H1 (cell line): ENCODE results near the gene DIP2B.

ENCODE experiments used
- BRCA1 ChIP-seq: IDR thresholded peaks from 2 replicates; pipeline ENCODE4 v1.6.1; 2012; ENCODE audit warnings: low read depth, low read length, improper control_type of control experiment
- EZH2 ChIP-seq: fragments of 200-600 bp; sonication (generic); IDR thresholded peaks from 2 replicates; pipeline ENCODE4 v1.7.1; 2012; ENCODE audit warnings: low read depth, mild to moderate bottlenecking, moderate library complexity, low read length, inconsistent platforms; ENCODE audit not compliant: severe bottlenecking
- JUN ChIP-seq: IDR thresholded peaks from 2 replicates; pipeline ENCODE4 v1.6.1; 2011; ENCODE audit warnings: low read depth, mild to moderate bottlenecking, improper control_type of control experiment, low read length
- POLR2A ChIP-seq, 2 experiments: IDR thresholded peaks; 1 replicate in 1 of 2; 2 replicates in 1 of 2; pipeline ENCODE4 v1.6.1; 2011; ENCODE audit warnings: low read depth in 2 of 2, low read length in 2 of 2, mild to moderate bottlenecking in 2 of 2; ENCODE audit errors: control extremely low read depth in 1 of 2
- TAF1 ChIP-seq: IDR thresholded peaks from 2 replicates; pipeline ENCODE4 v1.6.1; 2011; ENCODE audit warnings: mild to moderate bottlenecking, low read depth, low read length
- TF ChIP-seq, protein P1 (sequence below), 3 experiments: IDR thresholded peaks; 1 replicate in 2 of 3; 2 replicates in 1 of 3; pipeline versions ENCODE4 v1.5.1 to v1.6.1; 2011; ENCODE audit warnings: low read length in 3 of 3, mild to moderate bottlenecking in 3 of 3, inconsistent platforms in 2 of 3, low read depth in 1 of 3, moderate library complexity in 1 of 3; ENCODE audit not compliant: insufficient read depth in 1 of 3; ENCODE audit errors: control extremely low read depth in 1 of 3

DNA sequence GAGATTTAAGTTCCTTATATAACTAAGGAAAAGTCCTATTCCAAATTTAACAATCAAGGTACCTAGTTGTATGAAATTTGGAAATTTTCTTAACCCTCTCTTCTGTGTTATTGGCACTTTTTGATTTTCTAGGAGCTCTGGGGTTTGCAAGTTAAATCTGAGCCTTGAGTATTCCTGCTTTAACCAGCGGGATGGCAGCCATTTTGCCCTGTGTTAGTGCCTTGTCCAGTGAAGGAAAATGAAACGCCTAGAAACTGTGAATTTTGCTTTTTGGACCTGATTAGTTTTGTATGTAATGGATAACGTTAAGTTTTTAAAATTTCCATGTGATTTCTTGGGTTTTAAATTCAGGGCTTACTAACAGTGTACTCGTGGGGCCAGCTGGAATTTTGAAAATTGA is 45.1 kb downstream of the DIP2B start:
- TF ChIP-seq TAF1 = no peak
- no peak for TF ChIP-seq POLR2A (IDR thresholded peaks at IDR 0.05; ENCODE audit: control extremely low read depth in 1 of 2, low read depth in 2 of 2, low read length in 2 of 2)
- TF ChIP-seq JUN = no peak
- TF ChIP-seq, protein P1, sequence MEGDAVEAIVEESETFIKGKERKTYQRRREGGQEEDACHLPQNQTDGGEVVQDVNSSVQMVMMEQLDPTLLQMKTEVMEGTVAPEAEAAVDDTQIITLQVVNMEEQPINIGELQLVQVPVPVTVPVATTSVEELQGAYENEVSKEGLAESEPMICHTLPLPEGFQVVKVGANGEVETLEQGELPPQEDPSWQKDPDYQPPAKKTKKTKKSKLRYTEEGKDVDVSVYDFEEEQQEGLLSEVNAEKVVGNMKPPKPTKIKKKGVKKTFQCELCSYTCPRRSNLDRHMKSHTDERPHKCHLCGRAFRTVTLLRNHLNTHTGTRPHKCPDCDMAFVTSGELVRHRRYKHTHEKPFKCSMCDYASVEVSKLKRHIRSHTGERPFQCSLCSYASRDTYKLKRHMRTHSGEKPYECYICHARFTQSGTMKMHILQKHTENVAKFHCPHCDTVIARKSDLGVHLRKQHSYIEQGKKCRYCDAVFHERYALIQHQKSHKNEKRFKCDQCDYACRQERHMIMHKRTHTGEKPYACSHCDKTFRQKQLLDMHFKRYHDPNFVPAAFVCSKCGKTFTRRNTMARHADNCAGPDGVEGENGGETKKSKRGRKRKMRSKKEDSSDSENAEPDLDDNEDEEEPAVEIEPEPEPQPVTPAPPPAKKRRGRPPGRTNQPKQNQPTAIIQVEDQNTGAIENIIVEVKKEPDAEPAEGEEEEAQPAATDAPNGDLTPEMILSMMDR (IDR thresholded peaks at IDR 0.05; ENCODE audit: control extremely low read depth in 1 of 3, insufficient read depth in 1 of 3, low read depth in 1 of 3, low read length in 3 of 3) = no peak
- no peak for TF ChIP-seq BRCA1
- no peak for TF ChIP-seq EZH2
